Stimulated activated CD4-positive, alpha-beta T cell treated with anti-CD3 and anti-CD28 coated beads, TNF-alpha, amount 100 ng/mL, for 4 hours (primary cell): ENCODE results near the gene ANKRD52.

ENCODE experiments used
- DNase-seq, 3 experiments: peaks; one replicate each; pipeline ENCODE4 v3.0.0-alpha.2; 2020; ENCODE audit warnings: low read depth in 3 of 3

The ANKRD52 gene

DNA sequence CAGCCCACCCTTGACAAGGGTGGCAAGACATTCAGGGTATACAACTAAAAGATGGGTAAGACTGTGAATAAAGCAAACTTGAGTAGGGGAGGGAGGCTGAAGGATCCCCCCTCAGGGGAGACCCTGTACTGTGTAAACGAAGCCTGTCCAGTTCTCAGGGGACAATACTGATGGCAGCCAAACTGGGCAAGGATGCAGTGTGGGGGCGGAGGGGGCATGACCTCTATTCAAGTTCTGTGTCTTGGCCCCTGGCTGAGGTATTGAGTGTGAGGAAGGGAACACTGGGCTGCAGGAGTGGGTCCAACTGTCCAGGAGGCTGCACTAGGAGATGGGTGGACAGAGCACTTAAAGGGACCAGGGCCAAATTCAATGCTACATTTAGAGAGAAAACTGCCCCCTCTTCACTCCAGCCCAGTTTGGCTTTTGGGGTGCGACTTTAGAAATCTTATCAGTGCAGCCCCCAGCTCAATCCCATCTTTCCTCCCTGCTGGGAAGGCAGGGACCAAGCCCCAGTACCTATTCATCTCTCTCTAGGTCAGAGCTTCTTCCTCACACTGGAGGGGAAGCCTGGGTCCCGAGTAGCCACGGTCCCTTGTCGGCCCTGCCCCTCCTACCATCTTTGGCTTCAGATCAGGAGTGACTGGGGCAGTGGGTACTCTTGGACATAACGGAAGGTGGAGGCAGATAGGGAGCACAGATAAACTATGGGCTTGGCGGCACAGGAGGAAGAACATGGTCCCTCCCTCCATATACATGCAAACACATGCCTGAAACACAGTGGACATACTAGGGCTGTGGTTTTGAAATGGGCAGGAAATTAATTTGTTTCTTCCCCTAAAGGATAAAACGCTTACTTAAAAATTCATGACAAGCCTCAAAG is 16.5 kb downstream of the ANKRD52 start:
- DNase-seq, result no peak

GRCh38 chr12:56237552-56237951 is 20.6 kb downstream of the ANKRD52 start:
- no peak for DNase-seq

DNA sequence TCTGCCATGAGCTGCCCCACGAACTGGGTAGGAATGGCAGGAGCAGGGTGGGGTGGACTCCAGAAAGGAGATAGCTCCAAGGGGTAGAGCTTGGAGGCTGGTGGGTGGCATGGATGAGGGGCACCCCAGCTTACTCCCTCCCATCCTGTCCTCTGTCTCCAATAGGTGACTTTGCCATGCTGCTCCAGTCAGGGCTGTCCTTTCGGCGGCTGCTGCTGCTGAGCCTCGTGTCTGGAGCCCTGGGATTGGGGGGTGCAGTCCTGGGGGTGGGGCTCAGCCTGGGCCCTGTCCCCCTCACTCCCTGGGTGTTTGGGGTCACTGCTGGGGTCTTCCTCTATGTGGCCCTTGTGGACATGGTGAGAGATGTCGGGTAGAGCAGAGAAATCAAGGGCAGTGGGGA is 21.2 kb downstream of the ANKRD52 start:
- DNase-seq, result no peak

DNA sequence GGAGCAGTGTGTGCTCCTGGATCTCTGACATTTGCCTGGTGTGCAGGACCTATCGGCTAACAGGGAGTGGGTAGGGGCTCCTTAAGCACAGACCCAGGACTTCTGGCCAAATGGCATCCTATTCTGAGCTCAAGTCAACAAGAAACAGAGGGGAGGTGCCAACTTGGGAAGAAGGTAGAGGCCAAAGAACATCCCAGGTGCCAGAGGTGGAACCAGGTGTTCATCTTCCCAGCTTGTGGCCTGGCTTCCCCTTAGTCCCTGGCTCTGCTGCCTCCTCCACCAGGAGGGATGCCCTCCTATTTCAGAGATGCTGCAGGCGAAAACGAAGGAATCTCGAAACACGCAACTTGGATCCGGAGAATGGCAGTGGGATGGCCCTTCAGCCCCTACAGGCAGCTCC is 22.1 kb downstream of the ANKRD52 start:
- DNase-seq, result no peak

- DNase-seq, result no peak
Observed at GRCh38 chr12:56234746-56235436, 23.3 kb downstream of the ANKRD52 start.

GRCh38 chr12:56231184-56231582 is 27.0 kb downstream of the ANKRD52 start:
- DNase-seq, result no peak

- DNase-seq, result no peak
Observed at GRCh38 chr12:56230432-56231183, 27.6 kb downstream of the ANKRD52 start.

GRCh38 chr12:56229916-56230431 is 28.2 kb downstream of the ANKRD52 start, which contains the start of gene SLC39A5:
SLC39A5 (plus strand) TSS chr12:56230051; CDS start chr12:56231275, 1,224 bp downstream.
- DNase-seq, result no peak

GRCh38 chr12:56229082-56229481 is 29.1 kb downstream of the ANKRD52 start:
- no peak for DNase-seq

- DNase-seq, result no peak
Observed at GRCh38 chr12:56224954-56225353, 33.2 kb downstream of the ANKRD52 start.

DNA sequence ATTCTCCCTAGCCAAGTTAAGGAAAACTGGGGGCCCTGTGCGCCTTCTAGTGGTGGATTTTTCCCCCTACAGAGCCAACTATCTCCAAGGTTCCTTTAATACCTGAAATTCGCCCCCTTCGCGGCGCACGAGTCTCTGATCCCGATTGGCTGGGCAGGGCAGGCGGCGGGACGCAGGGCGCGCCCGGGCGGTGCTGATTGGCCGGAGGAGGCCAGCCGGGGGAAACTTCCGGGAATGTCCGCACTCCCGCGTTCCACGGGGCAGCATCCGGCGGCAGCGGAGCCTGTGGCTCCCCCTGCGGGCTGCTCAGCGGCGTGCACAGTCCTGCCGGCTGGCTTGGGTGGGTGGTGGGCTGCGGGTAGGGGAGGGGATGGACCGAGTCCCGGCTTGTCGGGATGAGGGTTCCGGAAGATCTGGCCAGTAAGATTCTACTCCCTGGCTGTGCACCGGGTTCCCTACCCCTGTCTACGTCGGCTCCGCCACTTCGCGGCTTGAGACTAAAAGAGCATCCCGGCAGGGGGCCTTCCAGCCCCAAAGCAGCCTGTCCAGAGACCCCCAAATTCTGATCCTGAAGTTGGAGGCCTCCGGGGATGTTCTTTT is 34.0 kb downstream of the ANKRD52 start, which contains the start of gene NABP2:
TSS of gene NABP2 (plus strand) at position 241 of the 600 bp plus-strand sequence. CDS start 515 bp downstream, outside the sequence.
- peak; percentile 79 to 92 (median 83) for DNase-seq

DNA sequence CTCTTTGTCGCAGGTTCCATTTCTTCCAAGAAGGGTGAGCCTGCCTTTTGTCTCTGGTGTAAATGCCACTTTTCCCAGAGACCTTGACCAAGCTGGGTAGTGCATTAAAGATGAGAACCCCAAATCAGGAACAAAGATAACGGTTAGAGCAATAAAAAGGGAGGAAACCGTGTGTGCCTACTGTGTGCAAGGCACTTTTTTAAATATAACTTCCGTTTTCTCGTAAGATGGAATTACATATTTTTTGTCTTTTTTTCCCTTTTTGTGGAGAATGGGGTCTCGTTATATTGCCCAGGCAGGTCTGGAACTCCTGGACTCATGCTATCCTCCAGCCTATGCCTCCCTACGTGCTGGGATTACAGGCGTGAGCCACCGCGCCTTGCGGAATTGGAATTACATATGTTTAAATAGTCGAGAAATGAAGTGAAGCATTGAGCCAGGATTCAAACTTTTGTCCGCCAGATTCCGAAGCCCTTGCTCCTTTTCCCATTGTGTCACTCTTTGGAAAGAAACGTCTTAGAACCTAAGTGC is 34.5 kb downstream of the ANKRD52 start:
- DNase-seq, result no peak

GRCh38 chr12:56222531-56222895 is 35.7 kb downstream of the ANKRD52 start:
- DNase-seq, result no peak

- peak; percentile 85 to 87 (median 85) for DNase-seq
Observed at GRCh38 chr12:56221757-56222530, 36.2 kb downstream of the ANKRD52 start, which contains the start of gene RNF41. RNF41 (minus strand) TSS chr12:56221922; CDS start chr12:56214047, 7,875 bp downstream.

DNA sequence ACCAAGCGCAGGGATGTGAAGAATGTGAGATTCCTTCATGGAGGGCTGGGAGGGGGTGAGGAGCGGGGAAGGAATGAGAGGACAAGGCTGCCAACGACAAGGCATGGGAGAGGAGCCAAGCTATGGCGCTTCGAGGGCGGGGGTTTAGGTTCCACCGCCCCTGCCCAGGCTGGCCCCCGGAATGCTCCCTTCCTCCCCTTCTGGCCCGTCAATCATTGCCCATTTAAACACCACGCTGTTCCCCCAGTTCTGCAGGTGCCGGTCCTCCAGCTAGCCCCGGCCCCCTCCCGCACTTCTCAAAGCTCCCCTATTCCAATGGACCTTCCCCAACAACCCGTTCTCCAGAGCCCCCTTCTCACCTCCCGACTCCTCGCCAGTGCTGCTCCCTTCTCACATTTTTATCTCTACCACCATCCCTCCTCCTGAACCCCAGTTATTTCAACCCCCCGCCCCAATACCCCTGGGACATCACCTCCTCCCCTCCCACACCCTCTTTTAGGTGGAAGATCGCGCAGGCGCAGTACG is 36.9 kb downstream of the ANKRD52 start:
- DNase-seq, result no peak

DNA sequence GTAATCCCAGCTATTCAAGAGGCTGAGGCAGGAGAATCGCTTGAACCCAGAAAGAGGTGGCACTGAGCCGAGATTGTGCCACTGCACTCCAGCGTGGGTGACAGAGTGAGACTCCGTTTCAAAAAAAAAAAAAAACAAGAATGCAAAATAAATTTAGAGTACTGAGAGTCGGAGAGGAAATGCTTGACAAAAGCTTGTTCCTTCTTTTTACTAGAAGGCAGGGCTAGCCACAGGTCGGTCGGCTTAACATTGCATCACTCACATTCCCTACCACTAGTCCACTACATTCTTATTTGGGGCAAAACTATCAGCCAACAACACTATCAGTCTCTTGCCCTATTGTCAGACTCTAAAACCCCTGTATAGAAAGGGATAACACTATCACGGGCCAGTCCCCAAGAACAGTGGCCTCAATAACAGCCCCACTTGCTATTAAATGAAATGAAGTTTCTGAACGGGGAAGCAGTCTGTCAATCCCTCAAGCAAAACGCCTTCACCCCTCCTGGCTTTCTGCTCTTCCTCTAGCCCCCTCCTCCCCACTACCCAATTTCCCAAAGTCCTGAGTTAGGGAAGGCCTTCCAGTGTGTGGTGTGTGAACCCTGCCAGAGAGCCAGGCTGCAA is 37.5 kb downstream of the ANKRD52 start:
- DNase-seq, result no peak

- no peak for DNase-seq
Observed at GRCh38 chr12:56219840-56220239, 38.3 kb downstream of the ANKRD52 start.

DNA sequence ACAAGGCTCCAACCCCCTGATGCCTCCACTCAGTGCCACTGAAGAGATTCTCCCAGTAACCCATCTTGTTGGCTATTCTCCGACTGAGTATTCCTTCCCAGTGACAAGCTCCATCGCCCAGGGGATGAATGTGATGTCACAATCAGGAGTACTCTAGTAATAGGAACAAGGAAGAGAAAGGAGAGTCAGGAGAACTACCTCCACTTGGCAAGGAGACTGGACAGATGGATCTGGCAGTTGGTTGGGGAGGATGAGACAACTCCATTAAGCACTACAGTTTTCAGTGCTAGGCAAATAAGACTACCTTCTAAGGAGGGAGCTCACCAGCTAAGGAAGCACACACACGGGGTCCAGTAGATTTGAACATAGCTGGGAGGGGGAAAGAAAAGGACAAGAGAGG is 41.7 kb downstream of the ANKRD52 start:
- no peak for DNase-seq

- no peak for DNase-seq
Observed at GRCh38 chr12:56213878-56214277, 44.3 kb downstream of the ANKRD52 start.

DNA sequence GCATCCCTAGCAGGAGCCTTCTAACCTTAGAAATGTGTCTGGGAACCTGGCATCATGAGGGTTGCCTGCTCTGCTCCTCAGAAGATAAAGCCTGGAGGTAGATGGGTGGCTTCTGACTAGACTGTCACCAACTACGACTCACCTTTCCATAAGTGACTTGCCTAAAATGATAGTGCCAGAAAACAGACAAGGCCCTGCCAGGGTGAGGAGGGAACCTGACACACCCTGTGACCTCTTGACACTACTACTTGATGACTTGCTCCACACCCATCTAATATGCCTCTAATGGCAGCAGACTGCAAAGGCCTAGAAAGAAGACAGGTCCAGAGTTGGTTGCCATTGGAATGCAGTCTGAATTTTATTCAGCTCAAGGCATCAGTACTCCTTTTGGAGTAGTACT is 45.8 kb downstream of the ANKRD52 start:
- no peak for DNase-seq
